ENCODE measurements around the gene MAGEA3.

GRCh38 chrX:152674135-152674534, 24.5 kb upstream of the MAGEA3 start:
- TF ChIP-seq CTCF (IDR thresholded peaks at IDR 0.05) (no peak), POLR2AphosphoS5 (IDR thresholded peaks at IDR 0.05) (no peak), POLR2A (IDR thresholded peaks at IDR 0.05) (no peak)

Data from prostate gland (tissue), 2 donors.